ACC112 (cell line): Measurements from ENCODE around the gene GLT6D1.

Source experiments
- H2AFZ ChIP-seq: fragments of 200-600 bp; sonication (generic); one replicate; pipeline ENCODE4 v1.6.0; 2017; ENCODE audit warnings: antibody characterized with exemption, low read length; ENCODE audit not compliant: unreplicated experiment
- H3K27ac ChIP-seq: fragments of 200-600 bp; sonication (generic); 2 replicates; pipeline ENCODE4 v1.5.1; 2014; ENCODE audit warnings: low read depth, mild to moderate bottlenecking, antibody characterized with exemption, low read length, moderate library complexity
- H3K27me3 ChIP-seq: fragments of 200-600 bp; sonication (generic); 2 replicates; pipeline ENCODE4 v1.6.1; 2014; ENCODE audit warnings: mild to moderate bottlenecking, antibody characterized with exemption, low read length, moderate library complexity, mixed read lengths; ENCODE audit not compliant: insufficient read depth
- H3K36me3 ChIP-seq: fragments of 200-600 bp; sonication (generic); 2 replicates; pipeline ENCODE4 v1.6.1; 2016; ENCODE audit warnings: mild to moderate bottlenecking, antibody characterized with exemption, low read length, moderate library complexity, mixed read lengths; ENCODE audit not compliant: insufficient read depth
- H3K4me1 ChIP-seq: fragments of 200-600 bp; sonication (generic); one replicate; pipeline ENCODE4 v1.6.1; 2016; ENCODE audit warnings: low read length, mixed read lengths; ENCODE audit not compliant: insufficient read depth, unreplicated experiment, control insufficient read depth
- H3K4me3 ChIP-seq: fragments of 200-600 bp; sonication (generic); 2 replicates; pipeline ENCODE4 v1.5.1; 2014; ENCODE audit warnings: mild to moderate bottlenecking, low read depth, low read length
- H3K79me2 ChIP-seq: fragments of 200-600 bp; sonication (generic); one replicate; pipeline ENCODE4 v1.6.0; 2016; ENCODE audit warnings: low read length; ENCODE audit not compliant: control insufficient read depth, unreplicated experiment, insufficient read depth

The GLT6D1 gene

DNA sequence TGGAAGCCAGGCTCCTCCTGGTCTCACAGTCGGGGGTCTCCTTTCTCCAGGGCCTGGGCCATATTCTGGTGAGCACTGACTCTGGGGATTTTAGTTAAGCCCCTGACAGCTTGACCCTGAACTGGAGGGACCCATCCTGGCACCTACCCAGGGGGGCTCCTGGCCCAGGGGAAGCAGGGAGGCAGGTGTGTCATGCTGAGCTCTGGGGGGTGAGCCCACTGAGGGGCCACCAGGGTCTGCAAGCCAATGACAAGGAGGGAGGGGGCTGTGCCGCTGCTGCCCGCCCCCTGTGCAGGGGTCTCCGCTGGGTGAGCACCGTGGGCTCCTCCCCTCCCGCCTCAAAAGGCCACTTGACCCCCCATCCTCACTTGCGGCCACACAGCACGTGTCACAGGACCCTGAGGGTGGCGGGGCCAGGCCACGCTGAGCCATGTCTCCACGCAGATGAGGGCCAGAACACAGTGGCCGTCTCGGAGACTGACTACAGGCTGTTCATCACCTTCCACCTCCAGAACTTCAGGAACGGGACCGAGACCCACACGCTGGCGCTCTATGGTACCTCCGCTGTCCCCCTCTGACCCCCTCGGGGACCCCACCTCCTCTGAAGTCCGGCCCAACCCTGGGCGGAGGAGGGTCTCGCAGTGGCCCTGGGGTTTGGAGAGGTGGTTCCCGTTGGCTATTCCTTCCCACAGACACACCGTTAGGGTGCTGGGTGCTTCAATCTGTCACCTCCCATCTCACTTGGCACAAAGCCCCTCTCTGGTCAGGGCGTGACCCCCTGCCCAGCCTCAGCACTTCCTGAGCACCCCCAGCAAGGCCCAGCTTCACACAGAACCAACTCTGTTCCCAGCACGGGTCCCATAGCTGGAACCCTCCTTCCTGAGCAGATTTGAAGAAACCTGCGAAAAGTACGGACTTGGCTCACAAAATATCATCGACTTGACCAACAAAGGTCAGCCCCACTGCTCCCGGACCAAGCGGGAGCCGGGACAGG, 25.8 kb upstream of the GLT6D1 start:
- Histone ChIP-seq H2AFZ (no peak overlapping the region), H3K27ac (no peak overlapping the region), H3K27me3 (peaks cover 7% of the 10 kb centered on the region), H3K4me1 (peaks cover 2% of the 10 kb centered on the region), H3K36me3 (no peaks in the 10 kb centered on the region), H3K79me2 (no peaks in the 10 kb centered on the region), H3K4me3 (no peak overlapping the region)

DNA sequence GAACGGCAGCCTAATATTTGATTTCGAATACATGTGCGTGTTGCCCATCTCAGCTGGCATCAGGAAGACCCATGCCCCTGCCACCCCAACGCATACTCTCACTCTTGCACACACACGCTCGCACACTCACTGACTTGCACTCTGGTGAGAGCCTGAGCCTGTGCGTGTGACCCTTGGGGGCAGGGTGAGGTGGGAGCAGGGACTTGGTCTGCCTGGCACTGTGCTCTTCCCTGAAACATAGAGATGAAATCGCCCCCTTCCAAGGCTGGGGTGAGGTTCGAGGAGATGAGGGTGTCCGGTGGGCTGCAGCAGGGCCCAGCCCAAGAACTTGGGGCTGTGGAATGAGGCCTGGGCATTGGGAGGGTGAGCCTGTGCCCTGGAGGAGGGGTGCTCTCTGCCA, 24.9 kb upstream of the GLT6D1 start:
- H3K27ac ChIP-seq = no peak overlapping the region
- H3K4me1 ChIP-seq = peaks cover 2% of the 10 kb centered on the region
- no peak overlapping the region for H3K4me3 ChIP-seq
- no peaks in the 10 kb centered on the region for H3K36me3 ChIP-seq
- no peaks in the 10 kb centered on the region for H3K79me2 ChIP-seq
- H2AFZ ChIP-seq = no peak overlapping the region
- peaks cover 7% of the 10 kb centered on the region for H3K27me3 ChIP-seq

DNA sequence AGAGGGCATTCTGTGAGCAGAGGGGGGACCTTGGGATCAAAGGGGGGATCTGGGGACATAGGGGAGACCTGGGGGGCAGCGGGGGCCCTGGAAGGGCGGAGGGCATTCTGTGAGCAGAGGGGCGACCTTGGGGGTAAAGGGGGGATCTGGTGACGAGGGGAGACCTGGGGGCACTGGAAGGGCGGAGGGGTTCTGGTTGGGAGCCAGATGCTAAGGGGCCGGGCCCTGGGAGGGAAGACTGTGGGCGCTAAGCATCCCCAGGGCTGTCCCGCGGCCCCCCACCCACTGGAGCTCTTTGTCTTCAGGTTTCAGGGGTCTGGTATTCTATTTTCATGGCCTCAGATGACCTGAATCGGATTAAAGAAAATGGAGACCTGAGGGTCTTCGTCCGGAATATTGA, 24.5 kb upstream of the GLT6D1 start:
- Histone ChIP-seq H2AFZ (no peak overlapping the region), H3K27me3 (peaks cover 7% of the 10 kb centered on the region), H3K4me3 (no peak overlapping the region), H3K27ac (no peak overlapping the region), H3K36me3 (no peaks in the 10 kb centered on the region), H3K4me1 (peaks cover 2% of the 10 kb centered on the region), H3K79me2 (no peaks in the 10 kb centered on the region)

DNA sequence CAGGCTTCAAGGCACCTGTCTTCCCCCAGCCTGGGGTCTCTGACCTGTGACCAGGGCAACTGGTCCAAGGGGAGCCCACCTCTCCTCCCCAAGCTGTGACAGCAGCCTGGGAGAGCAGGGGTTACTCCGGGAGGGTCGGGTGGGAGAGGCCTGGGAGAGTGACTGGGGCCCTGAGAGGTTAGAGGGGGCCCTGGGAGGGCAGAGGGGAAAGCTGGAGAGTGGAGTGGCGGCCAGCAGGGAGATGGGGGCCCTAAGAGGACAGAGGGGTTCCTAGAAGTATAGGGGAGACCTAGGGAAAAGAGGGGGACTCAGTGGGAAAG, 24.1 kb upstream of the GLT6D1 start:
- Histone ChIP-seq H3K79me2 (no peaks in the 10 kb centered on the region), H3K4me1 (peaks cover 2% of the 10 kb centered on the region), H2AFZ (no peak overlapping the region), H3K27ac (no peak overlapping the region), H3K27me3 (peaks cover 7% of the 10 kb centered on the region), H3K4me3 (no peak overlapping the region), H3K36me3 (no peaks in the 10 kb centered on the region)

DNA sequence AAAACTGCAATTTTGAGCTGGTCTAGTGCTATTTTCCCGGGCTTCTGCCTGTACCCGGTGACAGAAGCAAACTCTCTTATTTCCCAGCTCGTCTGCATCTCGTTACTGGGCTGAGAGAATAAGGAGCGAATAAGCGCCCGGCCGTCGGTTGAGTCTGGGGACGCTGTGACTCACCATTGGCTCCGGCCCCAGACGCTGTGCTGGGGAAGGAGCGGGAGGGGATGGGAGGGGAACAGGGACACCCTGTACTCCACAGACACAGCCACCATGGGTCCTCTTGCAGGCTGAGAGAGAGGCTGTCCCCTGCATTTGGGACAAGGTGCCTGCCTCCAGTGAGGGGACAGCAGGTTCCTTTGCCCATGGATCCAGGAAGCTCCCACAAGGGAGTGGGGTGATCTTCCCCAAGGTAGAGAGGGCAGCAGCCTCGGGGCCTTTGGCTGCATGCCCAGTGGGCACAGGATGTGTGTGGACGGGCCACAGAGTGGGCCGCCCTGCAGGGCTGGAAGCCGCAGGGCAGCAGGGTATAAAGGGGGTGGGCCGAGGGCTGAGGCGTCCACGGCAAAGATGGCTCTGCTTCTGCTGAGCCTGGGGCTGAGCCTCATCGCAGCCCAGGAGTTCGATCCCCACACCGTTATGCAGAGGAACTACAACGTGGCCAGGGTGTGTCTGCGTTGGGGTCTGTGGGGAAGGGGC, 23.6 kb upstream of the GLT6D1 start, which contains the start of gene LCN9:
TSS of gene LCN9 (plus strand) at position 552 of the 693 bp plus-strand sequence. CDS start at position 565, 13 bp downstream.
- Histone ChIP-seq H3K79me2 (no peaks in the 10 kb centered on the region), H3K4me1 (peaks cover 2% of the 10 kb centered on the region), H3K4me3 (no peak within 1 kb of the TSS), H3K27ac (no peak within 1 kb of the TSS), H3K36me3 (no peaks in the 10 kb centered on the region), H3K27me3 (peaks cover 7% of the 10 kb centered on the region), H2AFZ (no peak within 1 kb of the TSS)

DNA sequence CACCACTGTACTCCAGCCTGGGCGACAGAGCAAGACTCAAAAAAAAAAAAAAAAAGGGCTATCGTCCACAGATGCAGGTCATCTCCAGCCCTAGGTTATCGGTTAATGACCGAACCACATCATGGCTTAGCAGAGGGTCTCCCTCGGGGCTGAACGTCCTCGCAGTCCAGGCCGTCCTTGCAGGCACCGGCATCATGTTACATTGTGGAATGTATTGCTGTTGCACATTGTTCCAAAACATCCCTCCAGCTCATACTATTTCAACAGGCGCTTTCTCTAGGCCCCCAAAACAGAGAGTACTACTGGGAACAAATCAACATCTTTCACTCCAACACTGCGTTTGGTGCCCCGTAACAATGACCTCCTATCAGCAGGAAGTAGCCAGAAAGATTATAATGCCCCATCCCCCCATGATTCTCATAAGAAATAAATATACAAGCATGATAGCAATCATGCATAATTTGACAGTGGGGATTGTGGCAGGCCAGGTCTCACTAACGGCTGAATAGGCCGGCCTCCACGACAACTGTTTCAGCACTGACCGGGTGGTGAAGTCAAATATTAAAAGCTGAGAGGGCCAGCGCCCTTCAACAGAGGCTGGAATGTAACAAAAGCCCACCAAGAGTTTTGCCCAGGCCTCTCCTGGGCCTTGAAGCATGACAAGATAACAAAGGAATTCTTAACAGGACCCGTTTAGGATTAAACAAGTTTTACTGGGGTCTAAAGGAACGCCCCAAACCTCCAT, 22.6 kb upstream of the GLT6D1 start:
- H3K79me2 ChIP-seq = no peaks in the 10 kb centered on the region
- no peak overlapping the region for H3K4me3 ChIP-seq
- peaks cover 15% of the 10 kb centered on the region for H3K27me3 ChIP-seq
- H3K36me3 ChIP-seq = no peaks in the 10 kb centered on the region
- no peak overlapping the region for H3K27ac ChIP-seq
- peaks cover 2% of the 10 kb centered on the region for H3K4me1 ChIP-seq
- no peak overlapping the region for H2AFZ ChIP-seq

DNA sequence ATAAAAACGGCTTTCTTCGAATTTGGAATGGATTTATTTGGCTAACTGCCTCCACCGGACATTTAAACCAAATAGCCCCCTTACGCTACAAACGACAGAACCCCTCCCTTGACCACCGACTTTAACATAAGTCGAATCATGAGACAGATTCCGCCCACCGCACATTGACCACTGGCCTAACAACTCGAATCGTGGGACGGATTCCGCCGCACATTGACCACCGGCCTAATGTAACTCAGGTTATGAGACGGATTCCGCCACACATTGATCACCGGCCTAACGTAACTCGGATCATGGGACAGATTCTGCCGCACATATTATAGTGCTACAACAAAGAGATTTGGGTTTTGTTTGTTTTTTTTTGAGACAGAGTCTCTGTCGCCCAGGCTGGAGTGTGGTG, 21.1 kb upstream of the GLT6D1 start:
- no peak overlapping the region for H3K4me3 ChIP-seq
- peaks cover 10% of the 10 kb centered on the region; the same call in 1 of the 2 replicates for H3K27me3 ChIP-seq
- H3K27ac ChIP-seq = no peak overlapping the region
- H2AFZ ChIP-seq = no peak overlapping the region
- H3K79me2 ChIP-seq = no peaks in the 10 kb centered on the region
- H3K4me1 ChIP-seq = peaks cover 2% of the 10 kb centered on the region
- H3K36me3 ChIP-seq = no peaks in the 10 kb centered on the region

DNA sequence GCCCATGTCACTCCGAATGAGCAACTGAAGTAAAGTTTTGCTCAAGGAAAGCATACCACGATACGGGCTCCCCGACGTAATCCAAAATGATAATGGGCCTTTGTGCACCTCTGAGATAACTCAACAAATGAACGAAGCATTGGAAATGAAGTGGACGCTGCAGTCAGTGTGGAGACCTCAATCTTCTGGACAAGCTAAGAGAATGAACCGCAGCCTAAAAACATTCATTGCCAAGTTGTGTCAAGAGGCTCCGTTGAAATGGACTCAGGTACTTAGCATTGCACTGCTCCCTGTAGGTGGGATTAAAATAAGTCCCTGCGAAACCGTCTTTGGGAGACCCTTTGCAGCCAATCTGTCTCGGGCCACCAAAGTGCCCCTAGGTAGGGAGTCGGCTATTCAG, 19.9 kb upstream of the GLT6D1 start:
- H3K79me2 ChIP-seq = no peaks in the 10 kb centered on the region
- H3K4me1 ChIP-seq = peaks cover 2% of the 10 kb centered on the region
- H3K27me3 ChIP-seq = peaks cover 20% of the 10 kb centered on the region; the same call in 1 of the 2 replicates
- H2AFZ ChIP-seq = no peak overlapping the region
- H3K36me3 ChIP-seq = no peaks in the 10 kb centered on the region
- no peak overlapping the region for H3K27ac ChIP-seq
- no peak overlapping the region for H3K4me3 ChIP-seq

DNA sequence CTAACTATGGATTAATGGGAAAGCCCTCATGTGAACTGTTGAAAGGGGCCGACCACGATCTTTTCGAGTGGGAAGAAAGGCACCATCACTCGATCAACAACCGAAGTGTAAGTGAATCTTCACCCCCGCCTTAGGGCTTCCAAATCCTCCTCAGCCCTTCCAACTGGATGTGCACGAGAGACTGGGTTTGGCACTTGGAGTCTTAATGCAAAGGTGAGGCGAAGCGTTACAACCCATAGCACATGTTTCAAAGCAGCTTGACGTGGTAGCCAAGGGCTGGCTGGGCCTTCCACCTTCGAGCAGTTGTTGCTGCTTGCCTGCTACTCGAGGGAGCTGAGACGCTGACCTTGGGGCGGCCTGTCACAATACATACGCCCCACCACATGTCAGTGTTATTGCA, 18.1 kb upstream of the GLT6D1 start:
- no peaks in the 10 kb centered on the region for H3K4me1 ChIP-seq
- no peaks in the 10 kb centered on the region for H3K36me3 ChIP-seq
- H2AFZ ChIP-seq = no peak overlapping the region
- no peak overlapping the region for H3K4me3 ChIP-seq
- peaks cover 20% of the 10 kb centered on the region; the same call in 1 of the 2 replicates for H3K27me3 ChIP-seq
- H3K27ac ChIP-seq = no peak overlapping the region
- no peaks in the 10 kb centered on the region for H3K79me2 ChIP-seq

DNA sequence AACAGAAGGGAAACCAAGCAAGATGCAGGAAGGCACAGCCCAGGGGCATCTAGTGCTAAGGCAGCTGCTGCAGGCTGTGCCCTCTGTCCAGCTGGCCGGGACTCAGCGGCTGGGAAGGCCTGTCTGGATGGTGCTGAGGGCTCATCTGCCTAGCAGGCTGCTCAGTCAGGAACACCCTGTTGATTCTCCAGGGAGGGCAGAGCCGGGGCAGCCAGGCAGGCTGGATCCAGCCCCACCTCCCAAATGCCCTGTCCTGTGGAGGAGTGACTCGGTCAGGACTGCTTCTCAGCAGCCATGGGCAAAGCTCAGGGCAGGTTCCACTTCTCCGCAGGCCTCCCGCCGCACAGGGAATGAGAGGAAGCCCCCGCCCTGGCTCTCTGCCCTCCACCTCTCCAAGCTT, 16.0 kb upstream of the GLT6D1 start:
- H3K4me3 ChIP-seq = no peak overlapping the region
- no peaks in the 10 kb centered on the region for H3K36me3 ChIP-seq
- H3K27ac ChIP-seq = no peak overlapping the region
- H3K79me2 ChIP-seq = no peaks in the 10 kb centered on the region
- no peak overlapping the region for H2AFZ ChIP-seq
- H3K4me1 ChIP-seq = no peaks in the 10 kb centered on the region
- peaks cover 24% of the 10 kb centered on the region; the same call in 1 of the 2 replicates for H3K27me3 ChIP-seq
